Thyroid gland (tissue), 4 donors: Measurements from ENCODE around the gene TMEM254. TPM values are rescaled to one million over a fixed set of nuclear protein-coding genes. Genes with fewer than 3 reads are reported as not detected.
A peak's percentile ranks its signal among the peaks of the same experiment; 100 is the strongest.
"Not testable (repeated sequence)": the region's sequence is repeated elsewhere in the genome, so short reads cannot be mapped to it uniquely, and the experiment has no call there.

ENCODE experiments used
- DNase-seq, 2 donors: peaks; one replicate each; pipeline ENCODE4 v3.0.0-alpha.2; 2019
- H3K27ac ChIP-seq, 3 donors: fragments of 200-600 bp; sonication (generic); 1 replicate in 2 of 3; 2 replicates in 1 of 3; pipeline ENCODE4 v1.5.1; 2016 to 2019; ENCODE audit warnings: mild to moderate bottlenecking in 1 of 3, moderate library complexity in 1 of 3
- H3K27me3 ChIP-seq: fragments of 200-600 bp; sonication (generic); one replicate; pipeline ENCODE4 v1.5.1; 2019
- H3K36me3 ChIP-seq, 2 donors: fragments of 200-600 bp; sonication (generic); one replicate each; pipeline ENCODE4 v1.5.1; 2016 to 2019
- H3K4me1 ChIP-seq, 2 donors: fragments of 200-600 bp; sonication (generic); one replicate each; pipeline ENCODE4 v1.5.1; 2017 to 2019
- H3K4me3 ChIP-seq, 3 donors: fragments of 200-600 bp; sonication (generic); replicated peaks in 1 of 3; 1 replicate in 2 of 3; 2 replicates in 1 of 3; pipeline ENCODE4 v1.5.1; 2016; ENCODE audit warnings: mild to moderate bottlenecking in 1 of 3
- H3K9me3 ChIP-seq: fragments of 200-600 bp; sonication (generic); one replicate; pipeline ENCODE4 v1.5.1; 2017
- CTCF ChIP-seq, 6 experiments: fragments of 200-600 bp in 3 of 6; fragments of 450-650 bp in 3 of 6; sonication (generic) in 3 of 6; IDR thresholded peaks; one replicate each; pipeline ENCODE4 v1.5.1; 2016 to 2019; ENCODE audit warnings: antibody characterized with exemption in 6 of 6, mild to moderate bottlenecking in 2 of 6, inconsistent platforms in 1 of 6, moderate library complexity in 1 of 6
- POLR2A ChIP-seq, 2 donors: fragments of 450-650 bp; IDR thresholded peaks; one replicate each; pipeline ENCODE4 v1.6.1; 2017; ENCODE audit warnings: antibody characterized with exemption in 2 of 2, mild to moderate bottlenecking in 2 of 2, moderate library complexity in 1 of 2
- WGBS, 2 donors: methylation state at CpG; one replicate each; pipeline ENCODE4 v1.1.5; 2017; 5-methylcytosine and 5-hydroxymethylcytosine counted together
- intact Hi-C: fragments of 100-400 bp; cut with DNase I; formaldehyde crosslinking; loops from one replicate; pipeline ENCODE4 v1.15.1; 2023
- total RNA-seq, 4 donors: library from RNA; depleted of rRNA; stranded (reverse); fragments of >200 nt; gene quantifications; one replicate each; pipeline ENCODE4 v1.2.3, GENCODE V29; 2016

Gene TMEM254
- total RNA-seq, 4 donors from 2014 or later: 12.2 to 25.0 (median 19.8) TPM

DNA sequence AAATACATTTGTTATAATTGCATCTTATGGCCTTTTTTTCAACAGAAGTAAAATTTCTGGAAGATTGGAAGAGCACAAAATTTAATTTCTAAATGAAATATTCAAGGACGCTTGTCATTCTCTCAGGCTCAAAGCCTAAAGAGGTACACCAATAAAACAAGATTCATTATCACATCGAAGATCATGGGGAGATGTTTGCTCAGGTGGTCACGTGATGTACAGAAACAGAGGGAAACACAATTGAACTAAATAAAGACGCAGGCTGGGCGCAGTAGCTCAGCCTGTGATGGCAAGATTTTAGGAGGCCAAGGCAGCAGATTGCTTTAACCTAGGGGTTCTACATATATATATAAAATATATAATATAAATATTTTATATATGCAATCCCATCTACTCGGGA, 37.3 kb upstream of the TMEM254 start:
- no peak for DNase-seq
- intact Hi-C loops: no loop called here
- 92 to 94% methylated on average over 6 of the region's 6 CpGs for WGBS, 2 donors
- no peaks in the 10 kb centered on the region for H3K4me1 ChIP-seq
- no peaks in the 10 kb centered on the region for H3K9me3 ChIP-seq
- H3K4me3 ChIP-seq: no peak overlapping the region
- H3K27ac ChIP-seq: no peak overlapping the region
- no peaks in the 10 kb centered on the region for H3K27me3 ChIP-seq
- no peaks in the 10 kb centered on the region for H3K36me3 ChIP-seq
- TF ChIP-seq POLR2A (IDR thresholded peaks at IDR 0.05): no peak
- TF ChIP-seq CTCF (IDR thresholded peaks at IDR 0.05): no peak

DNA sequence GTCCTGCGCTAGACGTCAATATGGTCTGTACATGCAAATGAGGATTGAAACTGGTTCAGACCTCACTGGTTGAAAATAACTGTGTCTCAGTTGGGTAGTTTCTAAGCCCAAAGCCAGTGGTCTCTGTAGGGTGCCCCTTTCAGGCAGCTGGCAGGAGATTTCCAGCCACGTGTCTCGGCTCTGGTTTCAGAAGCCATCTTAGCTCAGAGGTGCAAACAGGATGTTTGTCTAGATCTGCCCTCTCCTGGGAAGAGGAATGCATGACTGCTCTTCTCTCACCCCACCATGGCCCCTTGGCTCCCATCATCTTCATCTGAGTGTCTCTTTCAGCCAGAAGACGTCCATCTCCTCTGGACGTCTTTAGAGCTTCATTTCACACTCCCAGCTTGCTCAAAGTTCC, 33.5 kb upstream of the TMEM254 start:
- DNase-seq, H3K27me3 ChIP-seq, H3K4me3 ChIP-seq, H3K9me3 ChIP-seq, H3K27ac ChIP-seq, intact Hi-C loops, H3K36me3 ChIP-seq, H3K4me1 ChIP-seq: not testable (repeated sequence)
- WGBS, 2 donors: 57 to 70% methylated on average over 6 of the region's 6 CpGs

- Histone ChIP-seq H3K4me3 (no peak overlapping the region), H3K9me3 (no peaks in the 10 kb centered on the region), H3K27me3 (no peaks in the 10 kb centered on the region), H3K27ac (no peak overlapping the region), H3K4me1 (no peaks in the 10 kb centered on the region), H3K36me3 (no peaks in the 10 kb centered on the region)
- DNase-seq: peak; percentile 82 to 89
- 29 to 34% methylated on average over 9 to 10 of the region's 10 CpGs for WGBS, 2 donors
- peak; percentile 70 to 90 (median 81) for TF ChIP-seq CTCF (IDR thresholded peaks at IDR 0.05)
- TF ChIP-seq POLR2A (IDR thresholded peaks at IDR 0.05): no peak
- intact Hi-C loops: no loop called here
Observed at GRCh38 chr10:80046629-80047441, 31.6 kb upstream of the TMEM254 start.

DNA sequence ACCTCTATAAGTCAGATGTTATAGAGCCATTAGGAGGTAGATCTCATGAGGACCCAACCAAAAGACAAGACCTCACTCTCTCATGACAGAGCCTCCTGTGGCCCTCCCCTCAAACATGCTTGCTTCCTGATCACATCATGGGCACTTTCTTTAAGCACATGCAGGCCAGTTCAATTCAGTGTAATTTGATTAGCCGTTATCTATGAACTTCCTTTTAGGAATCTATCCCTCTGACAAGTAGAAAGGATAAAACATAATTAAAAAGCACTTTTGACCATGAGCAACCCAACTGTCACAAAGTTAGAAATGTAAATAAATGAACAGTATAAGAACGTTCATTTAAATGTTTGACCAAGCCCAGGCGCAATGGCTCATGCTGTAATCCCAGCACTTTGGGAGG, 27.7 kb upstream of the TMEM254 start:
- Histone ChIP-seq H3K27me3 (no peaks in the 10 kb centered on the region), H3K9me3 (no peaks in the 10 kb centered on the region), H3K4me3 (no peak overlapping the region), H3K4me1 (no peaks in the 10 kb centered on the region), H3K27ac (no peak overlapping the region), H3K36me3 (no peaks in the 10 kb centered on the region)
- TF ChIP-seq CTCF (IDR thresholded peaks at IDR 0.05): no peak
- no peak for TF ChIP-seq POLR2A (IDR thresholded peaks at IDR 0.05)
- DNase-seq: no peak
- 90 to 95% methylated on average over 3 of the region's 3 CpGs for WGBS, 2 donors
- intact Hi-C loops: no loop called here

GRCh38 chr10:80051993-80052392, 26.5 kb upstream of the TMEM254 start:
- no peaks in the 10 kb centered on the region for H3K27me3 ChIP-seq
- no peaks in the 10 kb centered on the region for H3K36me3 ChIP-seq
- intact Hi-C loops: no loop called here
- no peaks in the 10 kb centered on the region for H3K4me1 ChIP-seq
- WGBS, 2 donors: 65 to 78% methylated on average over 3 of the region's 3 CpGs
- TF ChIP-seq POLR2A (IDR thresholded peaks at IDR 0.05): no peak
- no peak for TF ChIP-seq CTCF (IDR thresholded peaks at IDR 0.05)
- H3K9me3 ChIP-seq: no peaks in the 10 kb centered on the region
- H3K27ac ChIP-seq: no peak overlapping the region
- H3K4me3 ChIP-seq: no peak overlapping the region
- DNase-seq: no peak
